H9 (cell line): ENCODE data around the gene PEX5L. TPM values are rescaled to one million over a fixed set of nuclear protein-coding genes. Genes with fewer than 3 reads are reported as not detected.

Experiments used
- DNase-seq: peaks from one replicate; pipeline ENCODE4 v3.0.0-alpha.2; 2017
- H2AFZ ChIP-seq: one replicate; pipeline ENCODE4 v1.6.1; 2013; ENCODE audit warnings: mild to moderate bottlenecking, low read length, control low read depth, moderate library complexity
- H2AK5ac ChIP-seq: 2 replicates; pipeline ENCODE4 v1.6.1; 2013; ENCODE audit warnings: low read length, control low read depth, mixed read lengths; ENCODE audit not compliant: insufficient read length
- H2BK120ac ChIP-seq: one replicate; pipeline ENCODE4 v1.6.1; 2013; ENCODE audit warnings: low read depth, mild to moderate bottlenecking, low read length, control low read depth, inconsistent platforms; ENCODE audit not compliant: poor library complexity, severe bottlenecking
- H2BK12ac ChIP-seq: 2 replicates; pipeline ENCODE4 v1.6.1; 2013; ENCODE audit warnings: low read length, control low read depth, mixed read lengths, low read depth; ENCODE audit not compliant: insufficient read length
- H2BK15ac ChIP-seq: 2 replicates; pipeline ENCODE4 v1.6.1; 2013; ENCODE audit warnings: low read depth, low read length, control low read depth
- H2BK20ac ChIP-seq: one replicate; pipeline ENCODE4 v1.6.1; 2013; ENCODE audit warnings: low read depth, mild to moderate bottlenecking, low read length, control low read depth, inconsistent platforms; ENCODE audit not compliant: poor library complexity, severe bottlenecking
- H2BK5ac ChIP-seq: 2 replicates; pipeline ENCODE4 v1.6.1; 2013; ENCODE audit warnings: low read length, control low read depth, mixed read lengths; ENCODE audit not compliant: insufficient read length
- H3K14ac ChIP-seq: 2 replicates; pipeline ENCODE4 v1.6.1; 2013; ENCODE audit warnings: low read length, control low read depth; ENCODE audit not compliant: insufficient read depth
- H3K18ac ChIP-seq: 2 replicates; pipeline ENCODE4 v1.6.1; 2013; ENCODE audit warnings: low read depth, mild to moderate bottlenecking, mixed read lengths, low read length, control low read depth; ENCODE audit not compliant: insufficient read length
- H3K23ac ChIP-seq: 2 replicates; pipeline ENCODE4 v1.6.1; 2013; ENCODE audit warnings: low read length, control low read depth, mixed read lengths, low read depth; ENCODE audit not compliant: insufficient read length
- H3K23me2 ChIP-seq: 2 replicates; pipeline ENCODE4 v1.6.1; 2013; ENCODE audit warnings: low read depth, mild to moderate bottlenecking, mixed read lengths, low read length, control low read depth; ENCODE audit not compliant: insufficient read length, poor library complexity, severe bottlenecking
- H3K27ac ChIP-seq: 2 replicates; pipeline ENCODE4 v1.5.1; 2013; ENCODE audit warnings: low read length, control low read depth, mixed read lengths, low read depth; ENCODE audit not compliant: insufficient read length
- H3K27me3 ChIP-seq: 2 replicates; pipeline ENCODE4 v1.6.1; 2013; ENCODE audit warnings: low read length, control low read depth, inconsistent platforms; ENCODE audit not compliant: insufficient read depth
- H3K4ac ChIP-seq: 2 replicates; pipeline ENCODE4 v1.6.1; 2013; ENCODE audit warnings: low read depth, mild to moderate bottlenecking, control low read depth, inconsistent platforms, low read length, moderate library complexity
- H3K4me1 ChIP-seq: 2 replicates; pipeline ENCODE4 v1.6.1; 2013; ENCODE audit warnings: low read length, control low read depth, inconsistent platforms; ENCODE audit not compliant: insufficient read depth
- H3K4me2 ChIP-seq: 2 replicates; pipeline ENCODE4 v1.6.1; 2013; ENCODE audit warnings: low read length, control low read depth, mixed read lengths; ENCODE audit not compliant: insufficient read length, insufficient read depth
- H3K56ac ChIP-seq: 2 replicates; pipeline ENCODE4 v1.6.1; 2013; ENCODE audit warnings: low read depth, mild to moderate bottlenecking, mixed read lengths, low read length, control low read depth; ENCODE audit not compliant: insufficient read length
- H3K79me1 ChIP-seq: 2 replicates; pipeline ENCODE4 v1.6.1; 2013; ENCODE audit warnings: low read depth, mild to moderate bottlenecking, moderate library complexity, low read length, control low read depth, inconsistent platforms; ENCODE audit not compliant: insufficient read depth, poor library complexity, severe bottlenecking
- H3K79me2 ChIP-seq: 2 replicates; pipeline ENCODE4 v1.6.1; 2013; ENCODE audit warnings: low read length, control low read depth, inconsistent platforms; ENCODE audit not compliant: insufficient read depth
- H3K9ac ChIP-seq: 2 replicates; pipeline ENCODE4 v1.6.1; 2013; ENCODE audit warnings: low read length, control low read depth, mixed read lengths; ENCODE audit not compliant: insufficient read length; ENCODE audit errors: extremely low read depth
- H3K9me3 ChIP-seq: one replicate; pipeline ENCODE4 v1.6.1; 2013; ENCODE audit warnings: low read depth, low read length, inconsistent platforms; ENCODE audit not compliant: control insufficient read depth
- H3T11ph ChIP-seq: one replicate; pipeline ENCODE4 v1.6.1; 2013; ENCODE audit warnings: mild to moderate bottlenecking, low read length, control low read depth, inconsistent platforms
- H4K20me1 ChIP-seq: one replicate; pipeline ENCODE4 v1.6.1; 2013; ENCODE audit not compliant: control insufficient read depth, insufficient read length, insufficient read depth
- H4K5ac ChIP-seq: 2 replicates; pipeline ENCODE4 v1.6.1; 2013; ENCODE audit warnings: low read depth, mild to moderate bottlenecking, mixed read lengths, low read length, control low read depth; ENCODE audit not compliant: insufficient read length
- H4K8ac ChIP-seq: replicated peaks from 2 replicates; pipeline ENCODE4 v1.6.1; 2013; ENCODE audit warnings: low read length, control low read depth, mixed read lengths, low read depth; ENCODE audit not compliant: insufficient read length
- H4K91ac ChIP-seq: 2 replicates; pipeline ENCODE4 v1.6.1; 2013; ENCODE audit warnings: low read depth, mild to moderate bottlenecking, moderate library complexity, mixed read lengths, low read length, control low read depth; ENCODE audit not compliant: insufficient read length
- H3K27ac Mint-ChIP-seq, 3 experiments: 2 replicates in 2 of 3; 3 replicates in 1 of 3; pipeline ENCODE4 v1.8.0; 2020 to 2021; ENCODE audit warnings: mixed read lengths in 3 of 3, mild to moderate bottlenecking in 1 of 3, moderate library complexity in 1 of 3
- H3K27me3 Mint-ChIP-seq: 2 replicates; pipeline ENCODE4 v1.8.0; 2021; ENCODE audit warnings: low read depth, mild to moderate bottlenecking, moderate library complexity, mixed read lengths
- H3K36me3 Mint-ChIP-seq, 3 experiments: 2 replicates in 2 of 3; 3 replicates in 1 of 3; pipeline ENCODE4 v1.8.0; 2020 to 2021; ENCODE audit warnings: low read depth in 3 of 3, mixed read lengths in 3 of 3; ENCODE audit not compliant: insufficient read depth in 1 of 3
- H3K4me1 Mint-ChIP-seq, 2 experiments: 2 replicates each; pipeline ENCODE4 v1.8.0; 2020; ENCODE audit warnings: mixed read lengths in 2 of 2
- H3K4me3 Mint-ChIP-seq, 2 experiments: 2 replicates in 1 of 2; 3 replicates in 1 of 2; pipeline ENCODE4 v1.8.0; 2020 to 2021; ENCODE audit warnings: mild to moderate bottlenecking in 2 of 2, mixed read lengths in 2 of 2, moderate library complexity in 1 of 2
- H3K9me3 Mint-ChIP-seq, 2 experiments: 2 replicates in 1 of 2; 3 replicates in 1 of 2; pipeline ENCODE4 v1.8.0; 2020; ENCODE audit warnings: mild to moderate bottlenecking in 2 of 2, mixed read lengths in 2 of 2, moderate library complexity in 1 of 2
- CTCF ChIP-seq: fragments of 200-600 bp; sonication (generic); conservative IDR thresholded peaks from 3 replicates; pipeline ENCODE4 v1.8.0; 2021; ENCODE audit warnings: antibody characterized with exemption, mild to moderate bottlenecking
- WGBS: extraction: QIAGEN DNeasy Blood & Tissue Kit; methylation state at CpG from one replicate; pipeline ENCODE4 v1.1.7; 2013; ENCODE audit warnings: missing lambda C conversion rate, low lambda C conversion rate, mixed read lengths; ENCODE audit not compliant: insufficient read length; ENCODE audit errors: extremely low coverage; 5-methylcytosine and 5-hydroxymethylcytosine counted together
- total RNA-seq: library from RNA; stranded (reverse); gene quantifications from 2 replicates; pipeline ENCODE4 v1.2.1, GENCODE V29; 2021

PEX5L gene
- total RNA-seq, 1 experiment from 2014 or later, result 0.85 TPM

- no peak overlapping the region for H2AK5ac ChIP-seq
- H2BK15ac ChIP-seq, result peak overlapping the region; percentile 53; the same call in 1 of the 2 replicates
- Mint-ChIP-seq H3K27ac (peak overlapping the region in 2 of 3 experiments; percentile 13 to 25; a peak in 1 of 7 replicates), H3K36me3 (no peaks in the 10 kb centered on the region), H3K9me3 (no peaks in the 10 kb centered on the region), H3K27me3 (no peaks in the 10 kb centered on the region; the same call in 1 of the 2 replicates), H3K4me1 (no peaks in the 10 kb centered on the region), H3K4me3 (no peak overlapping the region)
- H3K56ac ChIP-seq, result no peak overlapping the region
- no peaks in the 10 kb centered on the region for H3K23me2 ChIP-seq
- no peak overlapping the region for H3K18ac ChIP-seq
- no peaks in the 10 kb centered on the region for H3K79me2 ChIP-seq
- H3K9ac ChIP-seq, result no peak overlapping the region
- H3K9me3 ChIP-seq, result no peaks in the 10 kb centered on the region
- no peaks in the 10 kb centered on the region for H3K79me1 ChIP-seq
- no CpG with 5 or more reads among the region's 2 CpGs for WGBS
- H3K14ac ChIP-seq, result no peak overlapping the region
- H4K20me1 ChIP-seq, result no peaks in the 10 kb centered on the region
- H4K5ac ChIP-seq, result no peak overlapping the region
- no peak overlapping the region for H2BK20ac ChIP-seq
- no peak overlapping the region for H3K27ac ChIP-seq
- no peak for DNase-seq
- no peak overlapping the region for H4K8ac ChIP-seq
- H2BK120ac ChIP-seq, result no peak overlapping the region
- H3T11ph ChIP-seq, result no peak overlapping the region
- no peak overlapping the region for H2BK5ac ChIP-seq
- H4K91ac ChIP-seq, result no peak overlapping the region
- H3K27me3 ChIP-seq, result no peaks in the 10 kb centered on the region
- no peak overlapping the region for H2BK12ac ChIP-seq
- H2AFZ ChIP-seq, result no peak overlapping the region
- H3K4me1 ChIP-seq, result no peaks in the 10 kb centered on the region
- no peak overlapping the region for H3K4me2 ChIP-seq
- H3K23ac ChIP-seq, result no peak overlapping the region
- no peak for TF ChIP-seq CTCF
- no peak overlapping the region for H3K4ac ChIP-seq
Measured at GRCh38 chr3:179853176-179853575, 183.6 kb downstream of the PEX5L start.
